ENCODE measurements around the gene SLC9A5. TPM values are rescaled to one million over a fixed set of nuclear protein-coding genes. Genes with fewer than 3 reads are reported as not detected.

The SLC9A5 gene
- total and polyA plus RNA-seq, 4 donors = 1.1 to 2.9 (median 1.6) TPM

GRCh38 chr16:67204076-67204475 lies 44.7 kb upstream of the SLC9A5 start:
- Histone ChIP-seq H3K4me1 (ENCODE audit: control insufficient read depth in 1 of 2, insufficient read depth in 2 of 2, low read length in 2 of 2) (no peaks in the 10 kb centered on the region), H3K27me3 (ENCODE audit: control insufficient read depth in 1 of 2, insufficient read depth in 2 of 2, low read length in 1 of 2) (no peaks in the 10 kb centered on the region), H3K36me3 (ENCODE audit: control insufficient read depth in 1 of 2, insufficient read depth in 2 of 2, low read length in 1 of 2) (peaks cover 0 to 1% of the 10 kb centered on the region in 2 donors), H3K27ac (ENCODE audit: low read depth in 1 of 2, low read length in 2 of 2) (no peak overlapping the region), H3K9me3 (ENCODE audit: control insufficient read depth, low read length) (no peaks in the 10 kb centered on the region), H3K4me3 (ENCODE audit: low read length in 2 of 2) (no peak overlapping the region)
- DNase-seq (no peak), ATAC-seq (ENCODE audit: low FRiP score) (no peak)
- WGBS, 2 donors = 67 to 74% methylated on average over 4 of the region's 4 CpGs
- intact Hi-C loops (cut with DNase I) = no loop called here

- Histone ChIP-seq H3K9me3 (ENCODE audit: control insufficient read depth, low read length) (no peaks in the 10 kb centered on the region), H3K27me3 (ENCODE audit: control insufficient read depth in 1 of 2, insufficient read depth in 2 of 2, low read length in 1 of 2) (no peaks in the 10 kb centered on the region), H3K4me3 (ENCODE audit: low read length in 2 of 2) (no peak overlapping the region), H3K36me3 (ENCODE audit: control insufficient read depth in 1 of 2, insufficient read depth in 2 of 2, low read length in 1 of 2) (peaks cover 0 to 1% of the 10 kb centered on the region in 2 donors), H3K4me1 (ENCODE audit: control insufficient read depth in 1 of 2, insufficient read depth in 2 of 2, low read length in 2 of 2) (no peaks in the 10 kb centered on the region), H3K27ac (ENCODE audit: low read depth in 1 of 2, low read length in 2 of 2) (no peak overlapping the region)
- WGBS, 2 donors = 91 to 92% methylated on average over 8 of the region's 8 CpGs
- ATAC-seq (ENCODE audit: low FRiP score) (no peak), DNase-seq (no peak)
- intact Hi-C loops (cut with DNase I) = no loop called here
These were observed 42.5 kb upstream of the SLC9A5 start for GRCh38 chr16:67206129-67206837.

- ATAC-seq (ENCODE audit: low FRiP score) = no peak
- Histone ChIP-seq H3K27ac (ENCODE audit: low read depth in 1 of 2, low read length in 2 of 2) (no peak overlapping the region), H3K4me1 (ENCODE audit: control insufficient read depth in 1 of 2, insufficient read depth in 2 of 2, low read length in 2 of 2) (no peaks in the 10 kb centered on the region), H3K9me3 (ENCODE audit: control insufficient read depth, low read length) (no peaks in the 10 kb centered on the region), H3K36me3 (ENCODE audit: control insufficient read depth in 1 of 2, insufficient read depth in 2 of 2, low read length in 1 of 2) (peaks cover 0 to 1% of the 10 kb centered on the region in 2 donors), H3K27me3 (ENCODE audit: control insufficient read depth in 1 of 2, insufficient read depth in 2 of 2, low read length in 1 of 2) (no peaks in the 10 kb centered on the region), H3K4me3 (ENCODE audit: low read length in 2 of 2) (no peak overlapping the region)
- intact Hi-C loops (cut with DNase I) = no loop called here
- no peak for DNase-seq
- WGBS, 2 donors = 93% methylated on average over 3 of the region's 3 CpGs
These were observed 41.9 kb upstream of the SLC9A5 start for GRCh38 chr16:67206838-67207248.

GRCh38 chr16:67207249-67208091 lies 41.3 kb upstream of the SLC9A5 start:
- 73 to 80% methylated on average over 21 of the region's 21 CpGs for WGBS, 2 donors
- H3K4me3 ChIP-seq (ENCODE audit: low read length in 2 of 2) = no peak overlapping the region
- peaks cover 0 to 1% of the 10 kb centered on the region in 2 donors for H3K36me3 ChIP-seq (ENCODE audit: control insufficient read depth in 1 of 2, insufficient read depth in 2 of 2, low read length in 1 of 2)
- ATAC-seq (ENCODE audit: low FRiP score) (no peak), DNase-seq (no peak)
- intact Hi-C loops (cut with DNase I) = no loop called here
- H3K4me1 ChIP-seq (ENCODE audit: control insufficient read depth in 1 of 2, insufficient read depth in 2 of 2, low read length in 2 of 2) = no peaks in the 10 kb centered on the region
- no peaks in the 10 kb centered on the region for H3K9me3 ChIP-seq (ENCODE audit: control insufficient read depth, low read length)
- no peak overlapping the region for H3K27ac ChIP-seq (ENCODE audit: low read depth in 1 of 2, low read length in 2 of 2)
- H3K27me3 ChIP-seq (ENCODE audit: control insufficient read depth in 1 of 2, insufficient read depth in 2 of 2, low read length in 1 of 2) = no peaks in the 10 kb centered on the region

- H3K4me1 ChIP-seq (ENCODE audit: control insufficient read depth in 1 of 2, insufficient read depth in 2 of 2, low read length in 2 of 2) = no peaks in the 10 kb centered on the region
- no peaks in the 10 kb centered on the region for H3K27me3 ChIP-seq (ENCODE audit: control insufficient read depth in 1 of 2, insufficient read depth in 2 of 2, low read length in 1 of 2)
- no peak overlapping the region for H3K27ac ChIP-seq (ENCODE audit: low read depth in 1 of 2, low read length in 2 of 2)
- ATAC-seq (ENCODE audit: low FRiP score) (no peak), DNase-seq (no peak)
- peaks cover 0 to 1% of the 10 kb centered on the region in 2 donors for H3K36me3 ChIP-seq (ENCODE audit: control insufficient read depth in 1 of 2, insufficient read depth in 2 of 2, low read length in 1 of 2)
- H3K4me3 ChIP-seq (ENCODE audit: low read length in 2 of 2) = no peak overlapping the region
- no peaks in the 10 kb centered on the region for H3K9me3 ChIP-seq (ENCODE audit: control insufficient read depth, low read length)
- WGBS, 2 donors = 90 to 91% methylated on average over 11 of the region's 11 CpGs
- intact Hi-C loops (cut with DNase I) = no loop called here
These were observed 40.5 kb upstream of the SLC9A5 start for GRCh38 chr16:67208154-67208896.

- ATAC-seq (ENCODE audit: low FRiP score) (no peak), DNase-seq (no peak)
- intact Hi-C loops (cut with DNase I) = no loop called here
- no peaks in the 10 kb centered on the region for H3K36me3 ChIP-seq (ENCODE audit: control insufficient read depth in 1 of 2, insufficient read depth in 2 of 2, low read length in 1 of 2)
- H3K9me3 ChIP-seq (ENCODE audit: control insufficient read depth, low read length) = no peaks in the 10 kb centered on the region
- H3K4me1 ChIP-seq (ENCODE audit: control insufficient read depth in 1 of 2, insufficient read depth in 2 of 2, low read length in 2 of 2) = no peaks in the 10 kb centered on the region
- no peak overlapping the region for H3K4me3 ChIP-seq (ENCODE audit: low read length in 2 of 2)
- H3K27me3 ChIP-seq (ENCODE audit: control insufficient read depth in 1 of 2, insufficient read depth in 2 of 2, low read length in 1 of 2) = no peaks in the 10 kb centered on the region
- H3K27ac ChIP-seq (ENCODE audit: low read depth in 1 of 2, low read length in 2 of 2) = no peak overlapping the region
- 83 to 88% methylated on average over 6 to 8 of the region's 8 CpGs for WGBS, 2 donors
These were observed 39.2 kb upstream of the SLC9A5 start for GRCh38 chr16:67209565-67209964.

GRCh38 chr16:67210069-67210937 lies 38.5 kb upstream of the SLC9A5 start:
- DNase-seq (no peak), ATAC-seq (ENCODE audit: low FRiP score) (no peak)
- no peaks in the 10 kb centered on the region for H3K36me3 ChIP-seq (ENCODE audit: control insufficient read depth in 1 of 2, insufficient read depth in 2 of 2, low read length in 1 of 2)
- no peaks in the 10 kb centered on the region for H3K9me3 ChIP-seq (ENCODE audit: control insufficient read depth, low read length)
- H3K4me3 ChIP-seq (ENCODE audit: low read length in 2 of 2) = no peak overlapping the region
- H3K27ac ChIP-seq (ENCODE audit: low read depth in 1 of 2, low read length in 2 of 2) = no peak overlapping the region
- intact Hi-C loops (cut with DNase I) = no loop called here
- H3K4me1 ChIP-seq (ENCODE audit: control insufficient read depth in 1 of 2, insufficient read depth in 2 of 2, low read length in 2 of 2) = no peaks in the 10 kb centered on the region
- 88 to 89% methylated on average over 25 of the region's 25 CpGs for WGBS, 2 donors
- H3K27me3 ChIP-seq (ENCODE audit: control insufficient read depth in 1 of 2, insufficient read depth in 2 of 2, low read length in 1 of 2) = no peaks in the 10 kb centered on the region

GRCh38 chr16:67211674-67212073 lies 37.1 kb upstream of the SLC9A5 start:
- Histone ChIP-seq H3K4me1 (ENCODE audit: control insufficient read depth in 1 of 2, insufficient read depth in 2 of 2, low read length in 2 of 2) (no peaks in the 10 kb centered on the region), H3K9me3 (ENCODE audit: control insufficient read depth, low read length) (no peaks in the 10 kb centered on the region), H3K36me3 (ENCODE audit: control insufficient read depth in 1 of 2, insufficient read depth in 2 of 2, low read length in 1 of 2) (no peaks in the 10 kb centered on the region), H3K27me3 (ENCODE audit: control insufficient read depth in 1 of 2, insufficient read depth in 2 of 2, low read length in 1 of 2) (no peaks in the 10 kb centered on the region), H3K4me3 (ENCODE audit: low read length in 2 of 2) (no peak overlapping the region), H3K27ac (ENCODE audit: low read depth in 1 of 2, low read length in 2 of 2) (no peak overlapping the region)
- ATAC-seq (ENCODE audit: low FRiP score) (no peak), DNase-seq (no peak)
- intact Hi-C loops (cut with DNase I) = no loop called here
- WGBS, 2 donors = 77% methylated on average over 7 of the region's 7 CpGs

Measured in aorta (tissue), 5 donors.